GM13976 (cell line): ENCODE measurements around the gene MPV17L.
"Not testable (repeated sequence)": the region's sequence is repeated elsewhere in the genome, so short reads cannot be mapped to it uniquely, and the experiment has no call there.

Experiments
- DNase-seq: peaks from one replicate; pipeline ENCODE4 v3.0.0; 2012; ENCODE audit warnings: low spot score
- CTCF ChIP-seq: IDR thresholded peaks from 2 replicates; pipeline ENCODE4 v1.5.1; 2012; ENCODE audit warnings: borderline replicate concordance, mild to moderate bottlenecking; ENCODE audit not compliant: insufficient read depth; ENCODE audit errors: extremely low read depth, missing control alignments, control extremely low read depth
- in situ Hi-C: fragments of 300-500 bp; cut with MboI; formaldehyde crosslinking; loops from one replicate; pipeline ENCODE4 v1.12.0; 2022; ENCODE audit warnings: low sequenced_read_pairs, mixed read lengths, inconsistent platforms; ENCODE audit not compliant: unreplicated experiment

The MPV17L gene

GRCh38 chr16:15395631-15396508, at the start of gene MPV17L:
Gene MPV17L (plus strand): TSS chr16:15395754. CDS start chr16:15395898, 144 bp downstream.
- DNase-seq, in situ Hi-C loops: not testable (repeated sequence)

- DNase-seq, in situ Hi-C loops: not testable (repeated sequence)
Measured at GRCh38 chr16:15348721-15349120, 46.8 kb upstream of the MPV17L start.

- in situ Hi-C loops, DNase-seq: not testable (repeated sequence)
Measured at GRCh38 chr16:15351251-15351650, 44.3 kb upstream of the MPV17L start.

GRCh38 chr16:15351745-15352144, 43.8 kb upstream of the MPV17L start:
- in situ Hi-C loops, DNase-seq: not testable (repeated sequence)

GRCh38 chr16:15352852-15353251, 42.7 kb upstream of the MPV17L start:
- in situ Hi-C loops, DNase-seq: not testable (repeated sequence)

GRCh38 chr16:15354846-15355245, 40.7 kb upstream of the MPV17L start:
- DNase-seq, in situ Hi-C loops: not testable (repeated sequence)

- DNase-seq, in situ Hi-C loops: not testable (repeated sequence)
Measured at GRCh38 chr16:15357495-15357894, 38.1 kb upstream of the MPV17L start.

GRCh38 chr16:15378194-15378593, 17.4 kb upstream of the MPV17L start, which contains the start of gene NPIPA5:
Gene NPIPA5 (minus strand): TSS chr16:15378294. CDS start chr16:15378294, 0 bp downstream.
- in situ Hi-C loops = not testable (repeated sequence)

GRCh38 chr16:15382810-15383209, 12.7 kb upstream of the MPV17L start:
- in situ Hi-C loops = not testable (repeated sequence)

More at GRCh38 chr16:15378194-15378593, 17.4 kb upstream of the MPV17L start, which contains the start of gene NPIPA5:
- DNase-seq = not testable (repeated sequence)

GRCh38 chr16:15388060-15388459, 7.5 kb upstream of the MPV17L start:
- in situ Hi-C loops, DNase-seq: not testable (repeated sequence)

More at GRCh38 chr16:15382810-15383209, 12.7 kb upstream of the MPV17L start:
- not testable (repeated sequence) for DNase-seq

- DNase-seq, in situ Hi-C loops: not testable (repeated sequence)
Measured at GRCh38 chr16:15389916-15390315, 5.6 kb upstream of the MPV17L start.

GRCh38 chr16:15393025-15393424, 2.5 kb upstream of the MPV17L start:
- DNase-seq, in situ Hi-C loops: not testable (repeated sequence)

GRCh38 chr16:15396509-15396829, 915 bp downstream of the MPV17L start:
- DNase-seq, in situ Hi-C loops: not testable (repeated sequence)

- in situ Hi-C loops = no loop called here
- DNase-seq = no peak
- no peak for TF ChIP-seq CTCF
Measured at GRCh38 chr16:15396948-15397594, 1.5 kb downstream of the MPV17L start.
